CD4-positive, alpha-beta T cell treated with Interleukin-2 at 100 ng/mL for 4 hours (primary cell): ENCODE results near the gene HIVEP2.

Experiments
- DNase-seq: peaks from one replicate; pipeline ENCODE4 v3.0.0-alpha.2; 2020; ENCODE audit warnings: low spot score

Gene HIVEP2

GRCh38 chr6:142867355-142867801, 77.6 kb downstream of the HIVEP2 start:
- no peak for DNase-seq

- DNase-seq = no peak
Measured at GRCh38 chr6:142863981-142864380, 81.0 kb downstream of the HIVEP2 start.

- DNase-seq = no peak
Measured at GRCh38 chr6:142861711-142862110, 83.3 kb downstream of the HIVEP2 start.

GRCh38 chr6:142860498-142860897, 84.5 kb downstream of the HIVEP2 start:
- DNase-seq = no peak

- DNase-seq = no peak
Measured at GRCh38 chr6:142857796-142858555, 87.0 kb downstream of the HIVEP2 start.

- peak; percentile 50 for DNase-seq
Measured at GRCh38 chr6:142857233-142857761, 87.7 kb downstream of the HIVEP2 start.

- peak; percentile 56 for DNase-seq
Measured at GRCh38 chr6:142856624-142857232, 88.2 kb downstream of the HIVEP2 start.

- DNase-seq = no peak
Measured at GRCh38 chr6:142855893-142856623, 88.9 kb downstream of the HIVEP2 start.

GRCh38 chr6:142854589-142855488, 90.1 kb downstream of the HIVEP2 start:
- no peak for DNase-seq

GRCh38 chr6:142853244-142854180, 91.5 kb downstream of the HIVEP2 start:
- no peak for DNase-seq

- no peak for DNase-seq
Measured at GRCh38 chr6:142851601-142852000, 93.4 kb downstream of the HIVEP2 start.

GRCh38 chr6:142850679-142851423, 94.1 kb downstream of the HIVEP2 start:
- DNase-seq = peak; percentile 75

- no peak for DNase-seq
Measured at GRCh38 chr6:142848976-142849375, 96.0 kb downstream of the HIVEP2 start.

GRCh38 chr6:142848156-142848555, 96.8 kb downstream of the HIVEP2 start:
- no peak for DNase-seq

GRCh38 chr6:142846883-142847287, 98.1 kb downstream of the HIVEP2 start:
- DNase-seq = no peak

- DNase-seq = peak; percentile 70
Measured at GRCh38 chr6:142846459-142846831, 98.5 kb downstream of the HIVEP2 start.

- DNase-seq = peak; percentile 60
Measured at GRCh38 chr6:142845624-142846458, 99.1 kb downstream of the HIVEP2 start.

- peak; percentile 81 for DNase-seq
Measured at GRCh38 chr6:142845143-142845571, 99.8 kb downstream of the HIVEP2 start.
